Measurements from ENCODE around the gene MED13. TPM values are rescaled to one million over a fixed set of nuclear protein-coding genes. Genes with fewer than 3 reads are reported as not detected.

The MED13 gene
- polyA plus RNA-seq, 3 donors, result 2.1 to 32.0 (median 5.0) TPM

- H3K4me3 Mint-ChIP-seq, result no peak overlapping the region
- H3K4me3 ChIP-seq (replicated peaks in 1 of 3; ENCODE audit: low read depth in 2 of 3, low read length in 3 of 3), result no peak overlapping the region
- H3K27me3 ChIP-seq (ENCODE audit: control insufficient read depth in 2 of 2, insufficient read depth in 2 of 2, low read length in 2 of 2), result no peaks in the 10 kb centered on the region
- no peaks in the 10 kb centered on the region for H3K4me1 ChIP-seq (ENCODE audit: control insufficient read depth in 1 of 2, insufficient read depth in 2 of 2, low read length in 2 of 2)
- 100% methylated on average over 1 of the region's 2 CpGs for WGBS (ENCODE audit: insufficient coverage)
- no peaks in the 10 kb centered on the region for H3K9me3 Mint-ChIP-seq
- H3K36me3 ChIP-seq (replicated peaks in 1 of 2; ENCODE audit: control insufficient read depth in 1 of 2, insufficient read depth in 2 of 2, low read length in 2 of 2), result peaks cover 65 to 96% of the 10 kb centered on the region in 2 donors
- H3K79me2 ChIP-seq (ENCODE audit: insufficient read depth, low read length), result peaks cover 78% of the 10 kb centered on the region
- peaks cover 37 to 76% of the 10 kb centered on the region in 2 donors for H3K36me3 Mint-ChIP-seq
- no peaks in the 10 kb centered on the region for H3K27me3 Mint-ChIP-seq (ENCODE audit: low read depth in 3 of 3)
- H4K20me1 ChIP-seq (ENCODE audit: insufficient read depth, low read length), result peaks cover 96% of the 10 kb centered on the region
- no peak overlapping the region for H3K9ac ChIP-seq (ENCODE audit: insufficient read depth, low read length, poor library complexity, severe bottlenecking)
- no peak overlapping the region for H3K27ac Mint-ChIP-seq
- H3K9me3 ChIP-seq (replicated peaks in 1 of 2; ENCODE audit: control insufficient read depth in 1 of 2, insufficient read depth in 1 of 2, low read length in 2 of 2), result no peaks in the 10 kb centered on the region
- TF ChIP-seq, protein P1, sequence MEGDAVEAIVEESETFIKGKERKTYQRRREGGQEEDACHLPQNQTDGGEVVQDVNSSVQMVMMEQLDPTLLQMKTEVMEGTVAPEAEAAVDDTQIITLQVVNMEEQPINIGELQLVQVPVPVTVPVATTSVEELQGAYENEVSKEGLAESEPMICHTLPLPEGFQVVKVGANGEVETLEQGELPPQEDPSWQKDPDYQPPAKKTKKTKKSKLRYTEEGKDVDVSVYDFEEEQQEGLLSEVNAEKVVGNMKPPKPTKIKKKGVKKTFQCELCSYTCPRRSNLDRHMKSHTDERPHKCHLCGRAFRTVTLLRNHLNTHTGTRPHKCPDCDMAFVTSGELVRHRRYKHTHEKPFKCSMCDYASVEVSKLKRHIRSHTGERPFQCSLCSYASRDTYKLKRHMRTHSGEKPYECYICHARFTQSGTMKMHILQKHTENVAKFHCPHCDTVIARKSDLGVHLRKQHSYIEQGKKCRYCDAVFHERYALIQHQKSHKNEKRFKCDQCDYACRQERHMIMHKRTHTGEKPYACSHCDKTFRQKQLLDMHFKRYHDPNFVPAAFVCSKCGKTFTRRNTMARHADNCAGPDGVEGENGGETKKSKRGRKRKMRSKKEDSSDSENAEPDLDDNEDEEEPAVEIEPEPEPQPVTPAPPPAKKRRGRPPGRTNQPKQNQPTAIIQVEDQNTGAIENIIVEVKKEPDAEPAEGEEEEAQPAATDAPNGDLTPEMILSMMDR (IDR thresholded peaks at IDR 0.05), result no peak
- no peaks in the 10 kb centered on the region for H3K4me1 Mint-ChIP-seq
- no peak overlapping the region for H3K4me2 ChIP-seq (replicated peaks; ENCODE audit: extremely low read depth, low read length, poor library complexity, severe bottlenecking)
- no peak overlapping the region for H2AFZ ChIP-seq (ENCODE audit: insufficient read depth, low read depth, low read length, poor library complexity, severe bottlenecking)
- no peak overlapping the region for H3K27ac ChIP-seq (ENCODE audit: low read depth in 1 of 2, low read length in 2 of 2)
- intact Hi-C loops (cut with micrococcal nuclease), result no loop called here
- DNase-seq, result no peak
Observed at GRCh38 chr17:62043140-62043539, 21.9 kb downstream of the MED13 start.

DNA sequence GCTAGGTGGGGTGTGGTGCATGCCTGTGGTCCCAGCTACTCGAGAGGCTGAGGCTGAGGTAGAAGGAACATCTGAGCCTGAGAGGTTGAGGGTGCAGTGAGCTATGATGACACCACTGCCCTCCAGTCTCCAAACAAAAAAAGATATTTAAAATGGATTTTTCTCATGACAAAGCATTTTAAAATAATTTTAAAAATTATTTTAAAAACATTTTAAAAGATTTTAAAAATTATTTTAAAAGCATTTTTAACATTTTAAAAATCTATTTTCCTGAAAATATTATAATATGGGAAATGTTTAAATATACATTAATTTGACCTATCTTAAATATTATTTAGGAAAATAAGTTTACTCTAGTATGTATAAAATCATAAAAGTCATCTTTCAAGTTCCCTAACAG lies 26.8 kb downstream of the MED13 start:
- Histone ChIP-seq H3K36me3 (replicated peaks in 1 of 2; ENCODE audit: control insufficient read depth in 1 of 2, insufficient read depth in 2 of 2, low read length in 2 of 2) (peaks cover 58 to 84% of the 10 kb centered on the region in 2 donors), H3K4me2 (replicated peaks; ENCODE audit: extremely low read depth, low read length, poor library complexity, severe bottlenecking) (no peak overlapping the region), H3K79me2 (ENCODE audit: insufficient read depth, low read length) (peaks cover 71% of the 10 kb centered on the region), H2AFZ (ENCODE audit: insufficient read depth, low read depth, low read length, poor library complexity, severe bottlenecking) (no peak overlapping the region), H3K4me3 (replicated peaks in 1 of 3; ENCODE audit: low read depth in 2 of 3, low read length in 3 of 3) (no peak overlapping the region), H4K20me1 (ENCODE audit: insufficient read depth, low read length) (peaks cover 84% of the 10 kb centered on the region), H3K27me3 (ENCODE audit: control insufficient read depth in 2 of 2, insufficient read depth in 2 of 2, low read length in 2 of 2) (no peaks in the 10 kb centered on the region), H3K27ac (ENCODE audit: low read depth in 1 of 2, low read length in 2 of 2) (no peak overlapping the region), H3K9me3 (replicated peaks in 1 of 2; ENCODE audit: control insufficient read depth in 1 of 2, insufficient read depth in 1 of 2, low read length in 2 of 2) (no peaks in the 10 kb centered on the region), H3K9ac (ENCODE audit: insufficient read depth, low read length, poor library complexity, severe bottlenecking) (no peak overlapping the region), H3K4me1 (ENCODE audit: control insufficient read depth in 1 of 2, insufficient read depth in 2 of 2, low read length in 2 of 2) (no peaks in the 10 kb centered on the region)
- Mint-ChIP-seq H3K9me3 (no peaks in the 10 kb centered on the region), H3K27me3 (ENCODE audit: low read depth in 3 of 3) (no peaks in the 10 kb centered on the region), H3K27ac (no peak overlapping the region), H3K4me3 (no peak overlapping the region), H3K36me3 (peaks cover 38 to 70% of the 10 kb centered on the region in 2 donors), H3K4me1 (no peaks in the 10 kb centered on the region)
- intact Hi-C loops (cut with micrococcal nuclease), result no loop called here
- no CpG with 5 or more reads among the region's 1 CpG for WGBS (ENCODE audit: insufficient coverage)
- TF ChIP-seq, protein P1 (IDR thresholded peaks at IDR 0.05), result no peak
- DNase-seq, result no peak

Data from CD14-positive monocyte (primary cell).